Esophagus (tissue), 2 donors: ENCODE results near the gene MICOS13. TPM values are rescaled to one million over a fixed set of nuclear protein-coding genes. Genes with fewer than 3 reads are reported as not detected.

Experiments used
- H3K27ac ChIP-seq, 2 donors: one replicate each; pipeline ENCODE4 v1.5.1; 2013; ENCODE audit warnings: low read depth in 2 of 2, mild to moderate bottlenecking in 2 of 2, inconsistent platforms in 1 of 2, low read length in 1 of 2, moderate library complexity in 1 of 2
- H3K27me3 ChIP-seq, 2 donors: one replicate each; pipeline ENCODE4 v1.6.1; 2013; ENCODE audit warnings: low read length in 2 of 2, control low read depth in 1 of 2, mild to moderate bottlenecking in 1 of 2; ENCODE audit not compliant: insufficient read depth in 2 of 2, control insufficient read depth in 1 of 2
- H3K36me3 ChIP-seq, 2 donors: one replicate each; pipeline ENCODE4 v1.6.1; 2013; ENCODE audit warnings: low read length in 1 of 2; ENCODE audit not compliant: control insufficient read depth in 2 of 2, insufficient read depth in 2 of 2
- H3K4me1 ChIP-seq, 2 donors: one replicate each; pipeline ENCODE4 v1.6.1; 2013; ENCODE audit warnings: low read length in 1 of 2; ENCODE audit not compliant: control insufficient read depth in 2 of 2, insufficient read depth in 2 of 2
- H3K4me3 ChIP-seq, 2 donors: one replicate each; pipeline ENCODE4 v1.5.1; 2013; ENCODE audit warnings: low read length in 2 of 2, mild to moderate bottlenecking in 2 of 2, low read depth in 1 of 2, moderate library complexity in 1 of 2
- H3K9me3 ChIP-seq, 2 donors: one replicate each; pipeline ENCODE4 v1.6.1; 2013; ENCODE audit warnings: mild to moderate bottlenecking in 2 of 2, low read depth in 1 of 2, low read length in 1 of 2, moderate library complexity in 1 of 2; ENCODE audit not compliant: control insufficient read depth in 2 of 2, insufficient read depth in 1 of 2
- WGBS, 2 donors: extraction: QIAGEN DNeasy Blood & Tissue Kit; methylation state at CpG; one replicate each; pipeline ENCODE4 v1.1.7; 2013; 5-methylcytosine and 5-hydroxymethylcytosine counted together
- polyA plus RNA-seq, 2 donors: library from polyadenylated mRNA; stranded (reverse); fragments of 200-250 nt; gene quantifications; one replicate each; pipeline ENCODE4 v1.2.3, GENCODE V29; 2013
- donor health status: healthy with polysubstance abuse.
- donor health status: Bipolar disorder and iron deficiency.

Gene MICOS13
- polyA plus RNA-seq, 2 donors, result 86.8 to 104 TPM

- peak overlapping the region; percentile 89 to 91 for H3K27ac ChIP-seq
- no peaks in the 10 kb centered on the region for H3K9me3 ChIP-seq
- WGBS, 2 donors, result 19 to 22% methylated on average over 26 of the region's 26 CpGs
- peak overlapping the region; percentile 67 to 82 for H3K4me3 ChIP-seq
- peaks cover 0 to 5% of the 10 kb centered on the region in 2 donors for H3K36me3 ChIP-seq
- H3K27me3 ChIP-seq, result no peaks in the 10 kb centered on the region
- peaks cover 4 to 11% of the 10 kb centered on the region in 2 donors for H3K4me1 ChIP-seq
These were observed 830 bp downstream of the MICOS13 start for GRCh38 chr19:5679289-5680083.

GRCh38 chr19:5678071-5678718 is 2.1 kb downstream of the MICOS13 start:
- H3K36me3 ChIP-seq, result peaks cover 0 to 5% of the 10 kb centered on the region in 2 donors
- WGBS, 2 donors, result 90 to 92% methylated on average over 22 of the region's 22 CpGs
- H3K4me3 ChIP-seq, result no peak overlapping the region
- no peak overlapping the region for H3K27ac ChIP-seq
- H3K9me3 ChIP-seq, result no peaks in the 10 kb centered on the region
- H3K27me3 ChIP-seq, result no peaks in the 10 kb centered on the region
- H3K4me1 ChIP-seq, result peaks cover 4 to 11% of the 10 kb centered on the region in 2 donors

- H3K4me1 ChIP-seq, result peaks cover 4 to 11% of the 10 kb centered on the region in 2 donors
- no peaks in the 10 kb centered on the region for H3K27me3 ChIP-seq
- no peak overlapping the region for H3K27ac ChIP-seq
- no peaks in the 10 kb centered on the region for H3K9me3 ChIP-seq
- peaks cover 0 to 5% of the 10 kb centered on the region in 2 donors for H3K36me3 ChIP-seq
- no peak overlapping the region for H3K4me3 ChIP-seq
- WGBS, 2 donors, result 79 to 80% methylated on average over 9 of the region's 9 CpGs
These were observed 2.7 kb downstream of the MICOS13 start for GRCh38 chr19:5677580-5677979.

DNA sequence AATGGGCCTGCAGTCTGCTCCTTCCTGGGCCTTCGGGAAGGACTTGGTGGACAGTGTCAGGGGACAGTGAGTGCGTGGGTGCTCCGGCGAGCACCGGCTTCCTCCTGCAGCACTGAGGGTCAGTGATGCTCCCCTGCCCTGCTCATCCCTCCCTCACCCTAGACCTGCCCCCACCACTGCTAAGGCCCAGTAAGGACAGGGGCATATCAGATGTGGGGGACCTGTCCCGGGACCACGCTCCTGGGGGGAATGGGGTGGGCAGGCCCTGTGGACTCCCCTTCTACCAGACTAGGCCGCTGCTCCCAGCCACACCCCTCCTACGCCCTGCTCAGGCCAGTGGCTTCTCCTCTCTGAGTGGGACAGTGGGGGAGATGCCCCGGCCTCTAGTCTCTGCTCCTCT is 3.2 kb downstream of the MICOS13 start:
- H3K27ac ChIP-seq, result no peak overlapping the region
- no peak overlapping the region for H3K4me3 ChIP-seq
- peaks cover 4 to 11% of the 10 kb centered on the region in 2 donors for H3K4me1 ChIP-seq
- WGBS, 2 donors, result 88 to 90% methylated on average over 10 of the region's 10 CpGs
- peaks cover 0 to 5% of the 10 kb centered on the region in 2 donors for H3K36me3 ChIP-seq
- H3K9me3 ChIP-seq, result no peaks in the 10 kb centered on the region
- no peaks in the 10 kb centered on the region for H3K27me3 ChIP-seq

- Histone ChIP-seq H3K36me3 (peaks cover 0 to 9% of the 10 kb centered on the region in 2 donors), H3K4me1 (peaks cover 4 to 11% of the 10 kb centered on the region in 2 donors), H3K4me3 (no peak overlapping the region), H3K9me3 (no peaks in the 10 kb centered on the region), H3K27ac (no peak overlapping the region), H3K27me3 (no peaks in the 10 kb centered on the region)
- WGBS, 2 donors, result 69 to 75% methylated on average over 13 of the region's 13 CpGs
These were observed 3.6 kb downstream of the MICOS13 start for GRCh38 chr19:5676772-5677105.

GRCh38 chr19:5676105-5676771 is 4.1 kb downstream of the MICOS13 start:
- peaks cover 4 to 8% of the 10 kb centered on the region in 2 donors for H3K4me1 ChIP-seq
- 65 to 66% methylated on average over 17 of the region's 17 CpGs for WGBS, 2 donors
- H3K9me3 ChIP-seq, result no peaks in the 10 kb centered on the region
- no peak overlapping the region for H3K27ac ChIP-seq
- H3K27me3 ChIP-seq, result no peaks in the 10 kb centered on the region
- peaks cover 0 to 11% of the 10 kb centered on the region in 2 donors for H3K36me3 ChIP-seq
- H3K4me3 ChIP-seq, result no peak overlapping the region

DNA sequence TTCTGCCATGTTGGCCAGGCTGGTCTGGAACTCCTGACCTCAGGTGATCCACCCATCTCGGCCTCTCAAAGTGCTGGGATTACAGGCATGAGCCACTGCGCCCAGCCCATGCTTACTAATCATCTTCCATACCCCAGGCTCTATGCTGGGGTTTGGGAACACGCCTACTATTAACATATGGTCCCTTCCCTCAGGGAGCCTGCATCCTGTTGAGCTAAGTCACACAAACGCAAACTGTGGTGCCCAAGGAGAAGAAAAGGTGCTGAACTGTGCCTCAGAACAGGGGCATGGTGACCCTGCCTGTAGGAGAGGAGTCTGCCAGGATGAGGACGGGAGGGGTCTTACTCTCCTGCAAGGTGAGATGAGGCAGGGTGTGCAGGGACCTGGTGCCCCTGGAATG is 5.6 kb downstream of the MICOS13 start:
- H3K4me1 ChIP-seq, result peaks cover 4 to 6% of the 10 kb centered on the region in 2 donors
- peaks cover 0 to 12% of the 10 kb centered on the region in 2 donors for H3K36me3 ChIP-seq
- no peaks in the 10 kb centered on the region for H3K27me3 ChIP-seq
- no peak overlapping the region for H3K4me3 ChIP-seq
- H3K27ac ChIP-seq, result no peak overlapping the region
- WGBS, 2 donors, result 62 to 74% methylated on average over 5 of the region's 5 CpGs
- no peaks in the 10 kb centered on the region for H3K9me3 ChIP-seq

DNA sequence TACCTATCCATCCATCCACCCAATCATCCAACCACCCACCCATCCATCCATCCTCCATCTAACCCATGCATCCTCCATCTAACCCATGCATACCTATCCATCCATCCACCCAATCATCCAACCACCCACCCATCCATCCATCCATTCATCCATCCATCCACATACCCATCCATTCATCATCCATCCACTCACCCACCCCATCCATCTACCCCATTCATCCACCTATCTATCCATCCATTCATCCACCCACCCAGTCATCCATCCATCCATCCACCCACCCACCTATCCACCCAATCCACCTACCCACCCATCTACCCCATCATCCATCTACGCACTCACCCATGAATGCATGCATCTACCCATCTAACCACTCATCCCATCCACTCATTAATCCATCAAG is 6.6 kb downstream of the MICOS13 start:
- no peak overlapping the region for H3K27ac ChIP-seq
- H3K4me3 ChIP-seq, result no peak overlapping the region
- H3K36me3 ChIP-seq, result peaks cover 5 to 21% of the 10 kb centered on the region in 2 donors
- H3K4me1 ChIP-seq, result no peaks in the 10 kb centered on the region
- 97 to 100% methylated on average over 1 of the region's 1 CpG for WGBS, 2 donors
- no peaks in the 10 kb centered on the region for H3K27me3 ChIP-seq
- H3K9me3 ChIP-seq, result no peaks in the 10 kb centered on the region

DNA sequence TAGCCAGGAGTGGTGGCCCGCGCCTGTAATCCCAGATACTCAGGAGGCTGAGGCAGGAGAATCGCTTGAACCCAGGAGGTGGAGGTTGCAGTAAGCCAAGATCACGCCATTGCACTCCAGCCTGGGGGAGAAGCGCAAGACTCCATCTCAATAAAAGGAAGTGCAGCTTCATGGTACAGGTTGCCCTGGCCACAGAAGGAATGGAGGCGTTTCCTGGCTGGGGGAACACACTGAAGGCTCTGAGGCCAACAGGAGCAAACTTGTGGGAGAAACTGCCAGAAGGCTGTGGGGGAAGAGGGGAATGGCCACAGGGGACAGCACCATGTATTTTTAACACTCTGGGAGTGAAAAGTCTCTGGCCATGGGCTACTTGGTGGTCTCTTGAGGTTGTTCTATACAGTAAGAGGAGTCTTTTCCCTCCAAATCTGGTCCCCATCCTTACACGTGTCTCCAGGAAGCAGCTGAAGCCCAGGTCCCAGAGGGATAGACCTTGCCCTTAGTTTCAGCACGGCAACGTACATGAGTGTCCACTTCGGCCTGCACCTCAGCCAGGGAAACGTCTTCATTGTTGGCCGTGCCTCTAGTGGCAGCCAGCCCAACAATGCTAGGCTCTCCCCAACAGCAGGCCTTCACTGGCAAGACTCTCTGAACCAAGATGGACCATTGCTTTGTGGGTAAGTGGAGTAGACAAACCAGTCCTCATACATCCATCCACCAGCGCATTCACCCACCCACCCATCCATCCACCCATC is 7.4 kb downstream of the MICOS13 start:
- Histone ChIP-seq H3K36me3 (peaks cover 6 to 20% of the 10 kb centered on the region in 2 donors), H3K9me3 (no peaks in the 10 kb centered on the region)
- WGBS, 2 donors, result 90 to 93% methylated on average over 13 of the region's 13 CpGs

More for the DNA sequence above, 7.4 kb downstream of the MICOS13 start:
- no peaks in the 10 kb centered on the region for H3K4me1 ChIP-seq
- no peaks in the 10 kb centered on the region for H3K27me3 ChIP-seq
- H3K4me3 ChIP-seq, result no peak overlapping the region
- H3K27ac ChIP-seq, result no peak overlapping the region
